Lower lobe of right lung (tissue), 2 donors: ENCODE measurements around the gene GPX4. TPM values are rescaled to one million over a fixed set of nuclear protein-coding genes. Genes with fewer than 3 reads are reported as not detected.

Experiments used
- ATAC-seq, 2 donors: fragments of 200-7000 bp; cut with Tn5 transposase; one replicate each; pipeline ENCODE4 v1.9.1; 2020 to 2022; ENCODE audit warnings: mild to moderate bottlenecking in 2 of 2, moderate library complexity in 2 of 2
- DNase-seq: peaks from one replicate; pipeline ENCODE4 v3.0.0-alpha.2; 2020
- H3K27ac ChIP-seq: fragments of 200-600 bp; one replicate; pipeline ENCODE4 v1.8.0; 2022
- H3K27me3 ChIP-seq: fragments of 200-600 bp; one replicate; pipeline ENCODE4 v1.8.0; 2022; ENCODE audit warnings: low read depth
- H3K36me3 ChIP-seq: fragments of 200-600 bp; one replicate; pipeline ENCODE4 v1.8.0; 2022; ENCODE audit warnings: mild to moderate bottlenecking
- H3K4me1 ChIP-seq: fragments of 200-600 bp; one replicate; pipeline ENCODE4 v1.8.0; 2022
- H3K4me3 ChIP-seq: fragments of 200-600 bp; one replicate; pipeline ENCODE4 v1.8.0; 2022; ENCODE audit warnings: mild to moderate bottlenecking
- H3K9me3 ChIP-seq: fragments of 200-600 bp; one replicate; pipeline ENCODE4 v1.8.0; 2022
- CTCF ChIP-seq: fragments of 200-600 bp; IDR thresholded peaks from one replicate; pipeline ENCODE4 v1.8.0; 2022; ENCODE audit warnings: antibody characterized with exemption, mild to moderate bottlenecking
- intact Hi-C: fragments of 100-400 bp; cut with DNase I; formaldehyde crosslinking; loops from one replicate; pipeline ENCODE4 v1.11.0; 2022
- total RNA-seq: library from RNA; stranded (reverse); fragmentation: NEBNext Ultra II Directional; extraction: Animal tissue kit (Norgen Biotek cat#: 25700); gene quantifications from one replicate; pipeline ENCODE4 v1.2.1, GENCODE V29; 2021
- donor health status: DM: no; HTN: yes; CAD: no; lungs with severe emphysema.

GPX4 gene
- total RNA-seq, 1 donor from 2014 or later: 378 TPM

- DNase-seq (no peak), ATAC-seq (no peak)
- Histone ChIP-seq H3K27me3 (no peaks in the 10 kb centered on the region), H3K4me3 (no peak overlapping the region), H3K27ac (peak overlapping the region; percentile 74), H3K4me1 (peaks cover 39% of the 10 kb centered on the region), H3K36me3 (peaks cover 92% of the 10 kb centered on the region), H3K9me3 (no peaks in the 10 kb centered on the region)
- no peak for TF ChIP-seq CTCF
- intact Hi-C loops: no loop called here
Observed at GRCh38 chr19:1089126-1089771, 14.5 kb upstream of the GPX4 start.

GRCh38 chr19:1089891-1090290, 13.9 kb upstream of the GPX4 start:
- H3K27me3 ChIP-seq: no peaks in the 10 kb centered on the region
- H3K4me3 ChIP-seq: no peak overlapping the region
- H3K27ac ChIP-seq: no peak overlapping the region
- DNase-seq (no peak), ATAC-seq (no peak)
- no peak for TF ChIP-seq CTCF
- H3K36me3 ChIP-seq: peaks cover 86% of the 10 kb centered on the region
- H3K4me1 ChIP-seq: peaks cover 40% of the 10 kb centered on the region
- intact Hi-C loops: no loop called here
- no peaks in the 10 kb centered on the region for H3K9me3 ChIP-seq

GRCh38 chr19:1090731-1091543, 12.9 kb upstream of the GPX4 start:
- no peak for TF ChIP-seq CTCF
- Histone ChIP-seq H3K9me3 (no peaks in the 10 kb centered on the region), H3K4me3 (no peak overlapping the region), H3K36me3 (peaks cover 75% of the 10 kb centered on the region), H3K27me3 (no peaks in the 10 kb centered on the region), H3K27ac (no peak overlapping the region), H3K4me1 (peaks cover 46% of the 10 kb centered on the region)
- DNase-seq (no peak), ATAC-seq (no peak)
- intact Hi-C loops: no loop called here

GRCh38 chr19:1091544-1092175, 12.1 kb upstream of the GPX4 start:
- H3K36me3 ChIP-seq: peaks cover 68% of the 10 kb centered on the region
- intact Hi-C loops: no loop called here
- H3K4me1 ChIP-seq: peaks cover 46% of the 10 kb centered on the region
- TF ChIP-seq CTCF: no peak
- DNase-seq (no peak), ATAC-seq (no peak)
- H3K9me3 ChIP-seq: no peaks in the 10 kb centered on the region
- no peaks in the 10 kb centered on the region for H3K27me3 ChIP-seq
- H3K27ac ChIP-seq: no peak overlapping the region
- H3K4me3 ChIP-seq: no peak overlapping the region

- ATAC-seq: no peak
- Histone ChIP-seq H3K4me1 (peaks cover 44% of the 10 kb centered on the region), H3K27me3 (no peaks in the 10 kb centered on the region), H3K27ac (no peak overlapping the region), H3K9me3 (no peaks in the 10 kb centered on the region), H3K36me3 (peaks cover 56% of the 10 kb centered on the region), H3K4me3 (no peak overlapping the region)
- TF ChIP-seq CTCF: no peak
- intact Hi-C loops: no loop called here
- DNase-seq: no peak
Observed at GRCh38 chr19:1093330-1093729, 10.5 kb upstream of the GPX4 start.
